ENCODE results near the gene SLC36A3.

SLC36A3 gene

DNA sequence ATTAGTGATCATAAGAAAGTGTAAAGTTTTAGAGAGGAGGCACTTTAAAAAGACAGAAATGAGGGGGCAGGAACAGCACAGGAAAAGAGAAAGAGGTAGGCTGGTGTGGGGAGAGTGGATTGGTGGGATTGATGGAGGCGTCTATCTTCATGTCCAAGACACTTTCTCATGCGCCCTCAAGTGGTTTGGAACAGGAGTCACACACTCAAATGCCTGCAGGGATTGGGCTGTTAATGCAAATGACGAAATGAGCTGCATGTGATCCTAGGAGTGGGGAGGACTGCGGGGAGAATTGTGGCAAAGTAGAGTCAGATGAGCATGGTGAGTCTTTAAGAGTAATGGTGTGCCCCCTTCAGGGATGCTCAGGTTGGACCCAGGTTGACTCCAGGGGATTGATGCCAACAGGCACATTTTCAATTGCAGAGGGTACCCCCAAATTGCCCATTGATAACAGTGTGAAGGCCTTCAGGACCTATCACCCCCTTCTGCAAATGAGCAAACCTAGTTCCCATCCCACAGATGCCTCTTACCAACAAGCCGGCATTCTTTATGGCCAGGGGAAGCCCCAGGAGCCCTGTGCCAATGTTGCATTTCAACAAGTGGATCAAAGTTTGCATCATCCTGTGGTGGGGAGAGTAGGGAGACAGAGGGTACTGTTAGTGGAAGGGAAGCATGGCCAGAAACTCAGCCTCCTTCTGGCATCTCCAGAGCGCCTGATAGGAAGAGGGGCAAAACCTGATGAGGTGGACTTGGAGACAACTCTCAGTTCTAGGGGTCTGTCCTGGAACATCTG lies 5.3 kb downstream of the SLC36A3 start:
- peak; percentile 47 for DNase-seq

DNA sequence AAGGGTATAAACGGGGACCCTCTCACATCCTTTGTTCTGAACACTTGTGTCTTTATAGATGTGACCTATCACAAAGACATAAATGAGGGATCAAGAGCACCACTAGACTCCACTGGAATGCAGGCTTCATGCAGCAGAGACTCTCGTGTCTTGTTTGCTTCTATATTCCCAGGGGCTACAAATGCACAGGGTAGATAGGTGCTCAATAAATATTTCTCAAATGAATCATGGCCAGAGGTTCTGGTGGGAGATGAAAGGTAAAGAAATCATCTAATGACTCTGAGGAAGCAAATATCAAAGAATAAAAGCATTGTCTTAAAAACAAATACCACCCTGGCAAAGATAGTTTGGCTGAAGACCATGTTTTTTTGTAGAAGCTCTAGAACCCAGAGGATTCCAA lies 6.6 kb downstream of the SLC36A3 start:
- no peak for DNase-seq

DNA sequence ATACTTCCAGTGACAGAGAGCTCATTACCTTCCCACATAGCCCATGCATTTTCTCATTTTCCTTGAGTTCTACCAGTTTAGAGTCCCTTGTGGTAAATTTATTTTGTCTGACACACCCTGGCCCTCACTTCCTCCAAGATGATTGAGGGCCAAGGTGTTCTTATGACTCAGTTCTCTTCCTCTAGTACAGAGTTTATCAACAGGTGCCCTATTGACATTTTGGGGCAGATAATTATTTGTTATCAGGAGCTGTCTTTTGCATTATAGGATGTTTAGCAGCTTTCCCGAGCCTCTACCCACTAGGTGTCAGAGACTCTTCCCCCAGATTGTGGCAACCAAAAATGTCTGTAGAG lies 7.1 kb downstream of the SLC36A3 start:
- DNase-seq = no peak

DNA sequence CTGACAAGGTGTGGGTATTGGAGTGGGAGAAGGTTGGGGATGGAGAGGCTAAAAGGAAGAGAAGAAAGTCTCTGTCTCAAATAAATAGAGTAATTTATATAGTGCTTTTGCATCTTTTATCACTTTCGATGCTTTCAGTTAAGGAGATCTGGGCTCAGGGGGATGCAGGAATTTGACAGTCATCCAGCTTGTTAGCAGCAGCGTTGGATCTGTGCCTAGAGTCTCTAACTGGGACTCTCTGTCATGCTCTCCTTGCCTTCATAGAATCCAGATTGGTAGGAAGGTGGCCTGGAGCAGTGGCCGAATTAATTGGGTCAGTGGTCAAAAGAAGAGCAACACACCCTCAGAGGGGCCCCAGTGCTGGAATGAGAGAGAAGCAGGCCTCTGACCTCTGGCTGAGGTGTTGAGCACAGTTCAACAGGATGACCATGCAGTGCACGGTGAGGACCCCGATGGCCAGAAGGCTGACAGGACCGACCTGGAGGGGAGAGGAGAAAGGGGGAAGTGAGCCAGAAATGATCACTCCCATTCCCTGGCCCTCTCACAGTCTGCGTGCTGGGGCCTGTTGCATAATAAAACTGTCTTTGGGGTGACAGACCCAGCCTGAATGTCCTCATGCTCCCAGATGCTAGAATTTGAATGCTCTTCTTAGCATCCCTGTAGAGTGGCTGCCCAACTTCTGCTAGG lies 7.6 kb downstream of the SLC36A3 start:
- DNase-seq = no peak

GRCh38 chr5:151295138-151295537 lies 8.4 kb downstream of the SLC36A3 start:
- no peak for DNase-seq

DNA sequence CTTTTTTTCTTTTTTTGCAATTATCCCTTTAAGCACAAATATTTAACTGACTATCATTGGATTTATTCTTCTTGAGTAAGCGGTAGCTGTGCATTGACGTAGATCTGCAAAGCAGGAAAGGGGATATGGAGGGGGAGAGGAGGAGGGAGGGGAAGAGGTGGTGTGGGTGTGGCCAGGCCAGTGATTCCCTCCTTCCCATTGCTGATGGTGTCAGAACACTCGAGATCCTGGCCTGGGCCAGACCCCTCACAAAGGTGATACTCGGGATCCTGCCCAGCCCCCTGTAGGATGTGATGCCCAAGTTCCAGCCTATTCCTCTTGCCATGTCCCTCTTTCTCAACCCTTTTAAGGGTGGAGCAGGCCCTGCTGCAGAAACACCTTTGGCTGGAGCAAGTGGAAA lies 9.9 kb downstream of the SLC36A3 start:
- no peak for DNase-seq

DNA sequence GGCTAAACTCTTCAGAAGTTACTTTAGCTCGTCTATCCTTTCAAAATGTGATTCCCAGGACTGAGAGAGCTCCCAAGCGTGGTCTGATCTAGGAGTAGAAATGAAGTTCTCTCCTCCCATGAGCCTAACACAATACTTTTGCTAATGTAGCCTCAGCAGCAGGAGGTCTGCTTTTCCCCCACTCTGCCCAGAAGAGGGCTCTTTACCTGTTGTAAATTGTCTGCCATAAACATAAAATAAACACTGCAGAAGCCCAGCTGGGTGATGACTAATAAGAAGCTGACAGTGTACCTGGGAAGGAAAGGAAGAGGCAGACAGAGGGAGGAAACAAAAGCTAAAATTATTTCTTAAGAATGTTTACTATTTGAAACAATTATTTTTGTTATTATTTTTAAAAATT lies 15.4 kb downstream of the SLC36A3 start:
- peak; percentile 18 for DNase-seq

- no peak for DNase-seq
These were observed 17.3 kb downstream of the SLC36A3 start for GRCh38 chr5:151286246-151286645.

GRCh38 chr5:151285683-151286082 lies 17.9 kb downstream of the SLC36A3 start:
- no peak for DNase-seq

- DNase-seq = no peak
These were observed 19.1 kb downstream of the SLC36A3 start for GRCh38 chr5:151284392-151284967.

- DNase-seq = no peak
These were observed 20.3 kb downstream of the SLC36A3 start for GRCh38 chr5:151283120-151283825.

GRCh38 chr5:151281001-151281639 lies 22.4 kb downstream of the SLC36A3 start:
- DNase-seq = no peak

- no peak for DNase-seq
These were observed 23.1 kb downstream of the SLC36A3 start for GRCh38 chr5:151280443-151280842.

GRCh38 chr5:151278845-151279244 lies 24.7 kb downstream of the SLC36A3 start:
- no peak for DNase-seq

DNA sequence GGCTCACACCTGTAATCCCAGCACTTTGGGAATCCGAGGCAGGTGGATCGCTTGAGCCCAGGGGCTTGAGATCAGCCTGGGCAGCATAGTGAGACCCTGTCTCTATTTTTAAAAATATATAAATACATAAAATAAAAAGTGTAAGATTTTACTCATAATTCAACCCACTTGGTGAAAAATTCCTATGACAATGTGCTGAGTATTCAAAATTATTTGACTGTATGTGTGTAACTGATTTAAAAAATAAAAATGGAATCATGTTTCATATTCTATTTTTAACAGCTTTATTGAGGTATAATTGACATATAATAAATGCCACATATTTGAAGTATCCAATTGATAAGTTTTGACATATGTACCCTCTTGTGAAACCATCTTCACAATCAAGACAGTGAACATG lies 27.8 kb downstream of the SLC36A3 start:
- DNase-seq = no peak

- DNase-seq = no peak
These were observed 28.9 kb downstream of the SLC36A3 start for GRCh38 chr5:151274666-151275065.

GRCh38 chr5:151271336-151271735 lies 32.2 kb downstream of the SLC36A3 start:
- no peak for DNase-seq

DNA sequence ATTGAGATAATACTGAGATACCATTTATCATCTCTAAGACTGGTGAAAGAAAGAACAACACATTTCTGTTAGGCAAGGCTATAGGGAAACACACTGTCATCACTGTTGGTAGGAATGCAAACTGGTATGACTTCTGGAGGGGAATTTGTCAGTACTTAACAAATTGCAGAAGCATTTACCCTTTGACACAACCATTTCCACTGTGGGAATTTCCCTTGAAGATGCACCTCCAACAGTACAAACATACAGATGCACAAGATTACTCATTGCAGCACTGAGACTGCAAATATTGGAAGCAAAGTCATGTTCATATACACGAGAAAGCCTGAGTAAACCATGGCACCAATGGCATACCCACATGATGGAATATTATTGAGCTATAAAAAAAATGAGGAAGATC lies 33.0 kb downstream of the SLC36A3 start:
- DNase-seq = no peak

DNA sequence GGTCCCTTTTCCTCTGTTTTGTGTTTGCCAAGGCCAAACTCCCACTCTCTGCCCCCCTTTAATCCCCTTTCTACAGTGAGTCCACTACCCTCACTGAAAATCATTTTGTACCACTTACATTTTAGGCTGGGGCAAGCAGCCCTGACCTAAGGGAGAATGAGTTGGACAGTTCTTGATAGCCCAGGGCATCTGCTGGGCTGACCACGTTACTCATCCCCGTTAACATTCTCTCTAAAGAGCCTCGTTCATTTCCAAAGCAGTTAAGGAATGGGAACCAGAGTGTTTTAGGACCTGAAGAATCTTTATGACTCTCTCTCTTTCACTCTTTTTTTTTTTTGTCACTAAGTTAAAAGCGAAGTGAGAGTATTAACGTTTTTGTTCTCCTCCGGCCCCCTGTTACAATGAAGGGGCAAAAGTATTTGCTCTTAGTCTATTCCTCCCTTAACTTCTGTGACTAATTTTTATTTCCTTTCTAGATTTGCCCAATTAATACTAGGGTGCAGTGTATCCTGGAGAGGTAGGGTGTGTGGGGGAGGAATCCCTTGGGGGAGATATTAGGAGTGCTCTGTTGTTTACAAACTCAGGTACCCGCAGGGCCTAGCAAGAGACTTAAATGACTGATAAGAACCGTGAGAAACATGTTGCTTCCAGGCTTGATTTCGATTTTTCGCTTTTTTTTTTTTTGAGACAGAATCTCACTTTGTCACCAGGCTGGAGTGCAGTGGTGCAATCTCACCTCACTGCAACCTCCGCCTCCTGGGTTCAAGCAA lies 35.9 kb downstream of the SLC36A3 start:
- DNase-seq = no peak

- DNase-seq = no peak
These were observed 39.5 kb downstream of the SLC36A3 start for GRCh38 chr5:151264113-151264512.

GRCh38 chr5:151262532-151262931 lies 41.0 kb downstream of the SLC36A3 start:
- no peak for DNase-seq

DNA sequence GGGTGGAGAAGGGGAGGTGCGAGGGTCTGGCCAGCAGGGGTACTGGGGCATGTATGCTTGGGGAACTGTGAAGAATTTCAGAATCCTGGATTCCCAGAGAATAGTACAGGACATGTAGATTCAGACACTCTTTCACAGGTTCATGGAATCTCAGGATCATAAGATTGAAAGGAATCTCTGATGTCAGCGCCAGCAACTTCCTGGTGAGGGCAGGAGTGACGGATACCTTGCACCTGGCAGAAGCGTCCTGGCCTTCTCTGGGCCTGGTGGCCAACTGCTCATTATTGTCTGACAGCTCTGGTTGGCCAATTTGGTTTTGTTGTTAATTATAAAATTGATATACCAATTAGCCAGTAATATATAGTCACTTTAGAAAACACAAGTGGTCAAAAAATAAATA lies 43.6 kb downstream of the SLC36A3 start:
- DNase-seq = no peak

All from COR-L47 (cell line).